ENCODE results near the gene COBL. TPM values are rescaled to one million over a fixed set of nuclear protein-coding genes. Genes with fewer than 3 reads are reported as not detected.
"Not testable (repeated sequence)": the region's sequence is repeated elsewhere in the genome, so short reads cannot be mapped to it uniquely, and the experiment has no call there.

The COBL gene
- total RNA-seq, 1 donor: not detected

DNA sequence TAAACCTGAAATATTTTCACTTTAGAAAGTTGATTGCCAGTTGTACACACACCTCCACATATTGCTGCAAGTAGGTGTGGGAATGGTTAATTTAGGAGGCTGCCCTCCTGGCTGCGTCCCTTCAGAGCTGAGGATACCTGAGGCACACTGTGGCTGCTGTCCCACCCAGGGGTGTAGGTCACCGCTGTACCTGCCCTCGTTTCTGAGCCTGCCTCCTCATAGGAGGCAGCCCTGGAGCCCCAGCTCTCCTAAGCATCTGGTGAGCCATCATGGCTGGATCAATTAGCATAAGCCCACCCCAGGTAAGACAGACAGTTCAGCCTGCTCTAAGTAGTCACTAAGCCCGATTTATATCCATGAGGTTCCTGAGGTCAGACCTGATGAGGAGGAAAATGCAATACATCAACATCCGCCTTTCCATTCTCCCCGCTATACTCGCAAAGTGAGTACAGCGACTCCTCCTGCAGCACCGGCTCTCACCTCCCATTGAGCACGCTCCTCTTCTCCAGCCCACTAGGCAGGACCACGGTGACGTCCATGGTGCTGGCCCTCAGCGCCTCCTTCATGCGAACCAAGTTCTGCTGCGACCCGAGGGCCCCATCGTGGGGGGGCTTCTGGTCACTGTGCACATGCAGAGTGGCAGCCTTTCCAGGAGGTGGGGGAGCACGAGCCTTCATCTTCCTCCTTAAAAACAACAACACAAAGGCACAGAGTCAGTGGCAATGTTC is 97.2 kb downstream of the COBL start:
- TF ChIP-seq, protein P1, sequence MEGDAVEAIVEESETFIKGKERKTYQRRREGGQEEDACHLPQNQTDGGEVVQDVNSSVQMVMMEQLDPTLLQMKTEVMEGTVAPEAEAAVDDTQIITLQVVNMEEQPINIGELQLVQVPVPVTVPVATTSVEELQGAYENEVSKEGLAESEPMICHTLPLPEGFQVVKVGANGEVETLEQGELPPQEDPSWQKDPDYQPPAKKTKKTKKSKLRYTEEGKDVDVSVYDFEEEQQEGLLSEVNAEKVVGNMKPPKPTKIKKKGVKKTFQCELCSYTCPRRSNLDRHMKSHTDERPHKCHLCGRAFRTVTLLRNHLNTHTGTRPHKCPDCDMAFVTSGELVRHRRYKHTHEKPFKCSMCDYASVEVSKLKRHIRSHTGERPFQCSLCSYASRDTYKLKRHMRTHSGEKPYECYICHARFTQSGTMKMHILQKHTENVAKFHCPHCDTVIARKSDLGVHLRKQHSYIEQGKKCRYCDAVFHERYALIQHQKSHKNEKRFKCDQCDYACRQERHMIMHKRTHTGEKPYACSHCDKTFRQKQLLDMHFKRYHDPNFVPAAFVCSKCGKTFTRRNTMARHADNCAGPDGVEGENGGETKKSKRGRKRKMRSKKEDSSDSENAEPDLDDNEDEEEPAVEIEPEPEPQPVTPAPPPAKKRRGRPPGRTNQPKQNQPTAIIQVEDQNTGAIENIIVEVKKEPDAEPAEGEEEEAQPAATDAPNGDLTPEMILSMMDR (IDR thresholded peaks at IDR 0.05; ENCODE audit: insufficient read depth, low read length): no peak
- DNase-seq (ENCODE audit: low read depth): no peak
- no peak overlapping the region for H3K4me3 ChIP-seq (ENCODE audit: low read depth, low read length)

DNA sequence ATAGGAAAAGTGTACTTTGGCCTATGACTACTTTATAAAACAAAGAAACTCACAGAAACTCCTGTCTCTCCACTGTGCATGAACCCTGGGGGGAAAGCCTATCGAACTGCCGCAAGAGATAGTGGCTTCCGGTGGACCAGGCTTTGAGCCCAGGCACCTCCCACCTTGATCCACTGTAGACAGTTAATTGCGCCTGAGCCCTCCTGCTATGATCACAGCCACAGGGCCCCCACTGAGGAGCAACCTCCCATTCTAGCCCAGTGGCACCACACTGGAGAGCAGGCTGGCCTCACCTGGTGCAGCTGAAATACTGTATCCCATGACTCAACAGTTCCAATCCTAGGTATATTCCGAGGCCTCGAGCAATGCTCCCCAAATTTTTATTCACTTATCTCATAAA is 98.8 kb downstream of the COBL start:
- H3K4me3 ChIP-seq (ENCODE audit: low read depth, low read length): no peak overlapping the region
- TF ChIP-seq, protein P1 (IDR thresholded peaks at IDR 0.05; ENCODE audit: insufficient read depth, low read length): no peak
- DNase-seq (ENCODE audit: low read depth): no peak

GRCh38 chr7:51214098-51214497 is 102.5 kb downstream of the COBL start:
- no peak overlapping the region for H3K4me3 ChIP-seq (ENCODE audit: low read depth, low read length)
- no peak for DNase-seq (ENCODE audit: low read depth)
- TF ChIP-seq, protein P1 (IDR thresholded peaks at IDR 0.05; ENCODE audit: insufficient read depth, low read length): no peak

- no peak overlapping the region for H3K4me3 ChIP-seq (ENCODE audit: low read depth, low read length)
- no peak for DNase-seq (ENCODE audit: low read depth)
- TF ChIP-seq, protein P1 (IDR thresholded peaks at IDR 0.05; ENCODE audit: insufficient read depth, low read length): no peak
These were observed 103.0 kb downstream of the COBL start for GRCh38 chr7:51213618-51214017.

- TF ChIP-seq, protein P1 (IDR thresholded peaks at IDR 0.05; ENCODE audit: insufficient read depth, low read length): no peak
- H3K4me3 ChIP-seq (ENCODE audit: low read depth, low read length): no peak overlapping the region
- no peak for DNase-seq (ENCODE audit: low read depth)
These were observed 105.8 kb downstream of the COBL start for GRCh38 chr7:51210766-51211165.

GRCh38 chr7:51209426-51209825 is 107.2 kb downstream of the COBL start:
- no peak overlapping the region for H3K4me3 ChIP-seq (ENCODE audit: low read depth, low read length)
- no peak for DNase-seq (ENCODE audit: low read depth)
- TF ChIP-seq, protein P1 (IDR thresholded peaks at IDR 0.05; ENCODE audit: insufficient read depth, low read length): no peak

DNA sequence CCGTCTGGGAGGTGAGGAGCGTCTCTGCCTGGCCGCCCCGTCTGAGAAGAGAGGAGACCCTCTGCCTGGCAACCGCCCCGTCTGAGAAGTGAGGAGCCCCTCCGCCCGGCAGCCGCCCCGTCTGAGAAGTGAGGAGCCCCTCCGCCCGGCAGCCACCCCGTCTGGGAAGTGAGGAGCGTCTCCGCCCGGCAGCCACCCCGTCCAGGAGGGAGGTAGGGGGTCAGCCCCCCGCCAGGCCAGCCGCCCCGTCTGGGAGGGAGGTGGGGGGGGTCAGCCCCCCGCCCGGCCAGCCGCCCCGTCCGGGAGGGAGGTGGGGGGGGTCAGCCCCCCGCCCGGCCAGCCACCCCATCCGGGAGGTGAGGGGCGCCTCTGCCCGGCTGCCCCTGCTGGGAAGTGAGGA is 108.5 kb downstream of the COBL start:
- DNase-seq (ENCODE audit: low read depth); H3K4me3 ChIP-seq (ENCODE audit: low read depth, low read length): not testable (repeated sequence)
